ENCODE measurements around the gene KCNJ14.
"Not testable (repeated sequence)": the region's sequence is repeated elsewhere in the genome, so short reads cannot be mapped to it uniquely, and the experiment has no call there.

The KCNJ14 gene

GRCh38 chr19:48480558-48481500 lies 25.5 kb downstream of the KCNJ14 start:
- TF ChIP-seq CTCF (IDR thresholded peaks at IDR 0.05; ENCODE audit: low read length, missing control alignments): no peak
- DNase-seq (ENCODE audit: low read depth): no peak
- peak overlapping the region; percentile 27 for H3K4me3 ChIP-seq (replicated peaks; ENCODE audit: low read depth, low read length)

GRCh38 chr19:48481846-48482639 lies 26.7 kb downstream of the KCNJ14 start:
- no peak for TF ChIP-seq CTCF (IDR thresholded peaks at IDR 0.05; ENCODE audit: low read length, missing control alignments)
- no peak for DNase-seq (ENCODE audit: low read depth)
- no peak overlapping the region for H3K4me3 ChIP-seq (replicated peaks; ENCODE audit: low read depth, low read length)

GRCh38 chr19:48483301-48483700 lies 27.9 kb downstream of the KCNJ14 start:
- DNase-seq (ENCODE audit: low read depth): no peak
- no peak overlapping the region for H3K4me3 ChIP-seq (replicated peaks; ENCODE audit: low read depth, low read length)
- no peak for TF ChIP-seq CTCF (IDR thresholded peaks at IDR 0.05; ENCODE audit: low read length, missing control alignments)

- TF ChIP-seq CTCF (IDR thresholded peaks at IDR 0.05; ENCODE audit: low read length, missing control alignments): no peak
- no peak overlapping the region for H3K4me3 ChIP-seq (replicated peaks; ENCODE audit: low read depth, low read length)
- DNase-seq (ENCODE audit: low read depth): no peak
Observed at GRCh38 chr19:48484247-48484893, 29.0 kb downstream of the KCNJ14 start.

- H3K4me3 ChIP-seq (replicated peaks; ENCODE audit: low read depth, low read length): no peak overlapping the region
- no peak for DNase-seq (ENCODE audit: low read depth)
- no peak for TF ChIP-seq CTCF (IDR thresholded peaks at IDR 0.05; ENCODE audit: low read length, missing control alignments)
Observed at GRCh38 chr19:48484931-48485612, 29.7 kb downstream of the KCNJ14 start.

- H3K4me3 ChIP-seq (replicated peaks; ENCODE audit: low read depth, low read length): not testable (repeated sequence)
Observed at GRCh38 chr19:48486706-48487105, 31.3 kb downstream of the KCNJ14 start.

More at GRCh38 chr19:48486706-48487105, 31.3 kb downstream of the KCNJ14 start:
- DNase-seq (ENCODE audit: low read depth): not testable (repeated sequence)

All from fibroblast of pulmonary artery (primary cell).